ENCODE measurements around the gene ZNF117. TPM values are rescaled to one million over a fixed set of nuclear protein-coding genes. Genes with fewer than 3 reads are reported as not detected.

ZNF117 gene
- total RNA-seq, 4 donors from 2014 or later = 2.2 to 48.6 (median 7.0) TPM

DNA sequence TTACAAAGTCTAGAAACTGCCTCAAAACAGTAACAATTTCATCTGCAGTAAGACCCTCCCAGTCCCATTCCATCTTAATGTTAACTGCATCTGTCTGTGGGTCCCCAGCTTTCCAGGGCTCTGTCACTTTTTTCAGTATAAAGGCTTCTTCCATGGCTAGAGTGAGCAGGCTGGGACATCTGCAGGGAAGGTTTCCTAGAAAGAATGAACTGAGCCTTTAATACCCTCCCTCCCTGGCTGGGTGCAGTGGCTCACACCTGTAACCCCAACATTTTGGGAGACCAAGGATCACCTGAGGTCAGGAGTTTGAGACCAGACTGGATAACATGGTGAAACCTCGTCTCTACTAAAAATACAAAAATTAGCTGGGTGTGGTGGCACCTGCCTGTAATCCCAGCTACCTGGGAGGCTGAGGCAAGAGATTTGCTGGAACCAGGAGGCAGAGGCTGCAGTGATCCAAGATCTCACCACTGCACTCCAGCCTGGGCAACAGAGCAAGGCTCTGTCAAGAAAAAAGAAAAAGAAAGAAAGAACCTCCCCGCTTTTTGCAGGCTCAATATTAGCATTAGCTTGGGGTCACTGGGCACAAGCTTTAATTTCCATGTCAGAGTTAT, 12.2 kb upstream of the ZNF117 start:
- no peak overlapping the region for H3K27ac ChIP-seq
- peaks cover 0 to 18% (median 0%) of the 10 kb centered on the region in 4 donors for H3K36me3 ChIP-seq
- 90 to 100% methylated on average over 1 to 2 of the region's 2 CpGs for WGBS, 2 donors (ENCODE audit: low coverage in 1 of 2)
- intact Hi-C loops (cut with DNase I; ENCODE audit: low total_unique reads) (no loop called here), in situ Hi-C loops (cut with MboI; ENCODE audit: low pct_ligation_motif_present in 1 of 4, low pct_unique_long_range_greater_than_20kb in 1 of 4, low sequenced_read_pairs in 3 of 4) (no loop called here)
- peaks cover 0 to 8% of the 10 kb centered on the region in 2 donors for H3K9me3 ChIP-seq
- TF ChIP-seq EP300 (IDR thresholded peaks at IDR 0.05; ENCODE audit: low read depth) = no peak
- peaks cover 0 to 30% (median 15%) of the 10 kb centered on the region in 4 donors for H3K4me1 ChIP-seq
- H3K27me3 ChIP-seq = no peaks in the 10 kb centered on the region
- no peak overlapping the region for H3K4me3 ChIP-seq
- DNase-seq = no peak

GRCh38 chr7:65001291-65001814, 10.5 kb upstream of the ZNF117 start:
- no peaks in the 10 kb centered on the region for H3K27me3 ChIP-seq
- H3K9me3 ChIP-seq = peaks cover 0 to 8% of the 10 kb centered on the region in 2 donors
- intact Hi-C loops (cut with DNase I; ENCODE audit: low total_unique reads) (no loop called here), in situ Hi-C loops (cut with MboI; ENCODE audit: low pct_ligation_motif_present in 1 of 4, low pct_unique_long_range_greater_than_20kb in 1 of 4, low sequenced_read_pairs in 3 of 4) (no loop called here)
- H3K36me3 ChIP-seq = peaks cover 0 to 18% (median 0%) of the 10 kb centered on the region in 4 donors
- no peak overlapping the region for H3K4me3 ChIP-seq
- H3K4me1 ChIP-seq = peaks cover 0 to 26% (median 11%) of the 10 kb centered on the region in 4 donors
- H3K27ac ChIP-seq = no peak overlapping the region
- no peak for DNase-seq
- 0% methylated on average over 1 of the region's 1 CpG for WGBS, 2 donors (ENCODE audit: low coverage in 1 of 2)
- TF ChIP-seq EP300 (IDR thresholded peaks at IDR 0.05; ENCODE audit: low read depth) (no peak), POLR2A (IDR thresholded peaks at IDR 0.05) (no peak), CTCF (IDR thresholded peaks at IDR 0.05) (no peak), POLR2AphosphoS5 (IDR thresholded peaks at IDR 0.05) (no peak)

GRCh38 chr7:64999165-65000004, 8.5 kb upstream of the ZNF117 start:
- H3K36me3 ChIP-seq = peaks cover 0 to 18% (median 0%) of the 10 kb centered on the region in 4 donors
- peaks cover 0 to 10% (median 0%) of the 10 kb centered on the region in 4 donors for H3K4me1 ChIP-seq
- H3K27ac ChIP-seq = peak overlapping the region in 2 of 4 donors; percentile 7 to 21
- TF ChIP-seq POLR2AphosphoS5 (IDR thresholded peaks at IDR 0.05) (no peak), POLR2A (IDR thresholded peaks at IDR 0.05) (no peak), EP300 (IDR thresholded peaks at IDR 0.05; ENCODE audit: low read depth) (no peak), CTCF (IDR thresholded peaks at IDR 0.05) (no peak)
- no peak for DNase-seq
- WGBS, 2 donors (ENCODE audit: low coverage in 1 of 2) = 77 to 84% methylated on average over 3 to 11 of the region's 11 CpGs
- peaks cover 0 to 13% of the 10 kb centered on the region in 2 donors for H3K9me3 ChIP-seq
- no peaks in the 10 kb centered on the region for H3K27me3 ChIP-seq
- in situ Hi-C loops (cut with MboI; ENCODE audit: low pct_ligation_motif_present in 1 of 4, low pct_unique_long_range_greater_than_20kb in 1 of 4, low sequenced_read_pairs in 3 of 4) = no loop called here
- no peak overlapping the region for H3K4me3 ChIP-seq
- intact Hi-C loops (cut with DNase I; ENCODE audit: low total_unique reads) = no loop called here

DNA sequence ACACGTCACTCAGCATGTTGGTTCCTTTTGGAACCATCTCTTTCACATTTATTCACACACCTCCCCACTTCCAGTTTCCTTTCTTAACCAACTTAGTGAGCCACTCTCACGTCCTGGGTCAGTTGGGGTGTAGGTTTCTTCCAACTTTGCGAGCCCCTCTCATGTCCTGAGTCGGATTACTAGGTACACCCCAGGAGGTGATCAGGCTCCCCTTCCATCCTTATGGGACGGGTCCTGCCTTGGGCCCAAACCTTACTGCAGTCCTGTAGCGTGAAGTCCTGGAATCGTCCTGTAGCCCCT, 8.0 kb upstream of the ZNF117 start:
- 92 to 100% methylated on average over 4 to 7 of the region's 7 CpGs for WGBS, 2 donors (ENCODE audit: low coverage in 1 of 2)
- intact Hi-C loops (cut with DNase I; ENCODE audit: low total_unique reads) = no loop called here
- peaks cover 0 to 5% (median 0%) of the 10 kb centered on the region in 4 donors for H3K4me1 ChIP-seq

More for the DNA sequence above, 8.0 kb upstream of the ZNF117 start:
- in situ Hi-C loops (cut with MboI; ENCODE audit: low pct_ligation_motif_present in 1 of 4, low pct_unique_long_range_greater_than_20kb in 1 of 4, low sequenced_read_pairs in 3 of 4) = no loop called here
- Histone ChIP-seq H3K36me3 (peaks cover 0 to 18% (median 0%) of the 10 kb centered on the region in 4 donors), H3K9me3 (peaks cover 0 to 13% of the 10 kb centered on the region in 2 donors), H3K27ac (peak overlapping the region in 2 of 4 donors; percentile 7 to 21), H3K4me3 (no peak overlapping the region), H3K27me3 (no peaks in the 10 kb centered on the region)
- DNase-seq = no peak
- TF ChIP-seq EP300 (IDR thresholded peaks at IDR 0.05; ENCODE audit: low read depth) (no peak), CTCF (IDR thresholded peaks at IDR 0.05) (no peak), POLR2AphosphoS5 (IDR thresholded peaks at IDR 0.05) (no peak), POLR2A (IDR thresholded peaks at IDR 0.05) (no peak)
